HG03095 (cell line): ENCODE measurements around the gene SMIM7.
"Not testable (repeated sequence)": the region's sequence is repeated elsewhere in the genome, so short reads cannot be mapped to it uniquely, and the experiment has no call there.

ENCODE experiments used
- ATAC-seq: cut with Tn5 transposase; IDR thresholded peaks from one replicate; pipeline ENCODE4 v1.9.1; 2021; ENCODE audit warnings: moderate library complexity; ENCODE audit not compliant: unreplicated experiment

Gene SMIM7

GRCh38 chr19:16659832-16660708 lies at the start of gene SMIM7:
SMIM7 (minus strand) TSS chr19:16660144; CDS start chr19:16660110, 34 bp downstream.
- peak; percentile 79 for ATAC-seq

GRCh38 chr19:16703677-16704076 lies 43.7 kb upstream of the SMIM7 start:
- ATAC-seq = no peak

GRCh38 chr19:16702123-16702522 lies 42.2 kb upstream of the SMIM7 start:
- ATAC-seq = no peak

GRCh38 chr19:16698914-16699313 lies 39.0 kb upstream of the SMIM7 start:
- no peak for ATAC-seq

- no peak for ATAC-seq
Measured at GRCh38 chr19:16688084-16688483, 28.1 kb upstream of the SMIM7 start.

- no peak for ATAC-seq
Measured at GRCh38 chr19:16684216-16684615, 24.3 kb upstream of the SMIM7 start.

- ATAC-seq = no peak
Measured at GRCh38 chr19:16682539-16682938, 22.6 kb upstream of the SMIM7 start.

- no peak for ATAC-seq
Measured at GRCh38 chr19:16679811-16680210, 19.9 kb upstream of the SMIM7 start.

GRCh38 chr19:16678498-16678897 lies 18.6 kb upstream of the SMIM7 start:
- no peak for ATAC-seq

GRCh38 chr19:16677055-16677454 lies 17.1 kb upstream of the SMIM7 start:
- ATAC-seq = no peak

- ATAC-seq = no peak
Measured at GRCh38 chr19:16676101-16676798, 16.3 kb upstream of the SMIM7 start.

GRCh38 chr19:16673839-16674238 lies 13.9 kb upstream of the SMIM7 start:
- not testable (repeated sequence) for ATAC-seq

GRCh38 chr19:16673231-16673630 lies 13.3 kb upstream of the SMIM7 start:
- no peak for ATAC-seq

- no peak for ATAC-seq
Measured at GRCh38 chr19:16671652-16672274, 11.8 kb upstream of the SMIM7 start.

- no peak for ATAC-seq
Measured at GRCh38 chr19:16670291-16670690, 10.3 kb upstream of the SMIM7 start.

- ATAC-seq = not testable (repeated sequence)
Measured at GRCh38 chr19:16668702-16669101, 8.8 kb upstream of the SMIM7 start.

- no peak for ATAC-seq
Measured at GRCh38 chr19:16668176-16668575, 8.2 kb upstream of the SMIM7 start.

- ATAC-seq = no peak
Measured at GRCh38 chr19:16661480-16662034, 1.6 kb upstream of the SMIM7 start.

GRCh38 chr19:16660763-16661479 lies 977 bp upstream of the SMIM7 start, which contains the start of gene TMEM38A:
TMEM38A (plus strand) TSS chr19:16661139; CDS start chr19:16661218, 79 bp downstream.
- ATAC-seq = no peak

GRCh38 chr19:16659464-16659831 lies 496 bp downstream of the SMIM7 start:
- ATAC-seq = no peak

- no peak for ATAC-seq
Measured at GRCh38 chr19:16657384-16657783, 2.6 kb downstream of the SMIM7 start.
